Medulla oblongata (tissue), 1 donor: ENCODE data around the gene SUSD6.
A peak's percentile ranks its signal among the peaks of the same experiment; 100 is the strongest.
"Not testable (repeated sequence)": the region's sequence is repeated elsewhere in the genome, so short reads cannot be mapped to it uniquely, and the experiment has no call there.

Experiments used
- DNase-seq: peaks from one replicate; pipeline ENCODE4 v3.0.0-alpha.2; 2015; ENCODE audit errors: extremely low spot score

SUSD6 gene

DNA sequence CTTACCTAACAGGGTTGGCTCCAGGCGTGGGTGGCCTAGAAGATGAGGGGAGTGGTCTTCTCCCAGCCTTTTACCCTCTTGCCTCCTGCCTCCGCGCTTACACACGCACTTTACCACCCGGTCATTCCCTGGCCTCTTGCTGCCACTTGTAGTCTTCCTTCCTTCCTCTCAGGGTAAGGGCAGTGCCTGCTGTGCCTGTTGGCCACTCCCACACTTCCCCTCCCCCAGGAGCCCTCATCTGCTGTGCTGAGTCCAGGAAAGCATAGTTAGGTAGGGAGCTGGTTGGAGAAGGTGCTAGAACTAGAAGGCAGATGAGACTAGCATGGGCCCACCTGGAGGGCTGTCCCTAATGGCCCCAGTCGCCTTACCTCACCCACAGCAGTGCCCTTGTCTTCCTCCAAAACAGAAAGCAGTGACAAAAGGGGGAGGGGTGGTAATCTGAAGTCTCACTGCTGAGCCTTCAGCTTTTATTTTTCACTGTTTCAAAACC lies 101.2 kb downstream of the SUSD6 start:
- no peak for DNase-seq

DNA sequence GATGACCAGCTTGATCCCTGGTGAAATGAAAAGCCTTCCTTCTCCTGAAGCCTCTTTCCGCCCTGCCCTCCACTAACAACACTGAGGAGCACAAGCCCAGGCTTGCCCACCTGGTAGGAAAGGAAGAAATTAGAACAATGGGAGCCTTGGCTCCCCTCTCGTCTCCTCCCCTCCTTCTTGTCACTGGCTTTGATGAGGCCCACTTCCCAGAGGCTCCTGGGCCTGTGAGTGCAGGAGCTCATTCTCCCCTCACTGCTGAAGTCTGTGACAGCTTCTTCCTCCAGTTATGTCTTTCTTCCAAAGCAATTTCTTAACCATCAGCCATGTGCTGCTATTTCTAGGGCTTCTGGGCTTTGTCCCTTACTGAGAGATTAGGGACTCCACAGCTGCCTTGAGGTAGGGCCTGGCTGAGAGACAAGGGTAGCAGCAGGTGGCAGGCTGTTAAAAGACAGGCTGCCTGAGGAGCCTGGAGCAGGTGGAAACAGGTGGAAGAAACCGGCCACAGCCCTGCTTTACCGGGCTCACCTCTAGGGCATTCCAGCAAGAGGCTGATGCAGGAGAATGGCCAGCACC lies 101.9 kb downstream of the SUSD6 start:
- no peak for DNase-seq

DNA sequence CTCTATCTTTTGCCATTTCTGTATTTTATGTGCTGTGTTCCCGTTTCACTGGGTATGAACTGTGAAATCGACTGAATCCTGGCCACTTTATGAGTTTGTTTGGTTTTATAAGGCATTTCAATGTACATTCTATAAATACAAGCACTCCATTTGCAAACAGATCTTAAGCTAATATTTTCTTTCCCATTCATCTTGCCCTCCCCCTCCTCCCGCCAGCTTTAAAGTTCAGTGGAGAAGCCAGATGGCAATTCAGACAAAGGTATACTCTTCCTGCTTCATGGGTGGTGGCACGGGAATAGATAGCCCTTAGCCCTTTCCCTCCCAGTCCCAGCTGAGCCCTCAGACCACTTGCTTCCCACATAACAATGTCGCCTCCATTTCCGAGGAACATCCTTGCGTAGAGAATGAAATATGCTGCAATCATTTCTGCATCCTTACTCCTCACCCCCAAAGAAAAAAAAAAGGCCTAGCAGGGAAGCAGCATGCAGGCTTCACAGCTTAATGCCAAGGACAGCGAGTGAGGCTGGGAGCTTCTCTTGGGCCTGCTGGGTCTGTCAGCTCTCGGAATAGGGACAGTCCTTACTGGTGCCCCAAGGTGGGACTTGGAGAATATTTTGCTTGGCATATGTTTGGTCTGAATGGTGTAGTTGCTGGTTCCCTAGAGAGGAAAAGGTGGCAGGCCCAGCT lies 102.7 kb downstream of the SUSD6 start:
- DNase-seq, result no peak

DNA sequence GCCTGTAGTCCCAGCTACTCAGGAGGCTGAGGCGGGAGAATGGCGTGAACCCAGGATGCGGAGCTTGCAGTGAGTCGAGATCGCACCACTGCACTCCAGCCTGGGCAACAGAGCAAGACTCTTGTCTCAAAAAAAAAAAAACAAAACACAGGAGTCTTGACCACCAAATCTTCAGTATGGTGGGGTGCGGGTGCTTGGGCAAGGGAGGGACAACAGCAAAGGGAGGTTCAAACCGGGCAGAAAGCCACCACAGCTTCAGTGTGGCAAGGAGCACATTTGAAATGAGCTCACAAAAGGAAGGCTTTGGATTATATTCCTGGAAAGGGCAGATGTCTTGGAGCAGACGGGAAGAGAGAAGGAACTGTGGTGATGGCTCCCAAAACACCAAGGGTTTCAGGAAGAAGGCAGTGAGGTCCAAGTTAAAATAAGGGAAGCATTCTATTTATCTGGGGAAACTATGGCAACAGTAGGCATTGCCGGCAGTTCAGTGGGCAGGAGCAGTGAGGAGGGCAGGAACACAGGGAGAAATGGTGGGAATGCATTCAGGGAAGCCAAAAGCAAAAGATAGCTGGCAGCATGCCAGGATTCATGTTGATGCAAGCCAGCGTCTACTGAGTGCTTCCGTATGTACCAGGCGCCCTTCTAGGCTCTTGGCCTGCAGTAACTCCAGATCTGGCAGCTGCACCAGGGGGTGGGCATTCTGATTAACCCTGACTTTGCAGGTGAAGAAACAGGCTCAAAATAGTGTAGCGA lies 104.5 kb downstream of the SUSD6 start:
- peak; percentile 89 for DNase-seq

DNA sequence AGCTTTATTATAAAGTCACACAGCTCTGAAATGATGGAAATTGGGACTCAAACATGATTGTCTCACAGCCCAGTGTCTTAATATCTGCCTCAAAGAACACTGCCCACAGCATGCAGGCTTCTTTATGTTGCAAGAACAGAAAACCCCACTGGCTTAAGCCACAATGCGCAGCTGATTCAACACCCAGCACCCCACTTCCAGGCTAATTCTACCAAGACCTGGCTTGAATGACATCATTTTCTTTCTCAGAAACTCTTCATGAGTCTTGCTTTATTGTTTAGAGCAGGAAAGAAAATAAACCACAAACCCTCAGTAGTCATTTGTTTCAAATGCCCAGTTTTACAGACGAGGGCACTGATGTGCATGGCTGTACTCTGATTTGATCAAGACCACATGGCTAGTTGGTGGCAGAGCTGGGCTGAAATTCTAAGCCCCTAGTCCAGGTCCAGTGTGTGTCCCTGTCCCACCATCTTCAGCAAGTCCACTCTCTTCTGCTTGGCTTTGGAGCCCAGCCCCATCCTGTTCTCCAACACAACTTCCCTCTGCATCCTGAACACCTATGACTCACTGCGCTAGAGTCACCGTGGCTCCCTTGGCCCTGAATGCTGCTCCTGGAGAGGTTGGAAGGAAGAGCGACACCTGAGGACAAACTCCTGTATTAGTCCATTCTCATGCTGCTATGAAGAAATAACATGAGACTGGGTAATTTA lies 105.2 kb downstream of the SUSD6 start:
- no peak for DNase-seq

DNA sequence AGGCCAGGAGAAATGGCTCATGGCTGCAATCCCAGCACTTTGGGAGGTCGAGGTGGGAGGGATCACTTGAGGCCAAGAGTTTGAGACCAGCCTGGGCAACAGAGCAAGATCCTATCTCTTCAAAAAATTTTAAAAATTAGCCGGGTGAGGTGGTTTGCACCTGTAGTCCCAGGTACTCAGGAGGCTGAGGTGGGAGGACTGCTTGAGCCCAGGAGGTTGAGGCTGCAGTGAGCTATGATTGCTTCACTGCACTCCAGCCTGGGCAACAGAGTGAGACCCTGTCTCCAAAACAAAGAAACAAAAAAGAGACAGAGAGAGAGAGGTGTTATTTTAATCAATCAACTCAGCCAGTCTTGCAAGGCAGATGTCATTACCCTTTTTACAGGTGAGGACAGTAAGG lies 107.2 kb downstream of the SUSD6 start:
- not testable (repeated sequence) for DNase-seq

DNA sequence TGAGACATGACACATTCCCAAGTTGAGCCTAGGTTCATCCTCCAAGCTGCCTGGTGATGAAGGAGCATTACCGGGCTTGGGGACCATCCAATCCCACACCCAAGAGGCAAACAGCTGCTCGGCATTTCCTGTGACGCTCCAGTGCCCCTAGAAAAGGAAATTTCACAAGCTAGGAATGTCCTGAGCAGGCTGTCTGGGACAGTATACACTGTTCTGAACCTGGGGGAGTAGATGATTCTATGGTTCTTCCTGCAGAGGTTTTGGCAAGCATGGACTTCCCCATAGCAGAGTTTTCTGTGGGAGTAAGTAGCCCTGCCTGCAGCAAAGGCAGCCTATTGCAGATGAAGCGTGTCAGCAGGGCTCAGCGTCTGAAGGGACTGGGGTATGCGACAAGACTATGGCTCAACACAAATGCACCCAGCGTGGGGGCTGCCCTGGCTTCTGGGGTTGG lies 108.1 kb downstream of the SUSD6 start:
- no peak for DNase-seq

DNA sequence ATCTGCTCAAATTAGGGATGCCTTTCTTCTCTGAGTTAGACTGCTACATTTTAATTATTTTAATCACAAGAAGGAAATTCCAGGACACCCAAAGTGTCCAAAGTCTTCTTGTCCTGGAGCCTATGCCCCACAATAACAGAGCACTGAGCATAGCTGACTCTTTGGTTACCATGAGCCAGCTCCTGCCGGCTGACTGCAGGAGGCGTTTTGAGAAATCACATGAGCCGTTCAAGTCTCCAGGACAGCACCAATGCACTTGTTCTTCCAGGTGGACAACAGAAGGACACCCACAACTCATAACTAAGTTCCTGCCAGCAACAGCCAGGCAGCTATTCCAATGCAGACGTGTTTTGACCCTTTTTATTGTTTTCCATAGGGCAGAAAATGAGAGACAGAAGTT lies 109.5 kb downstream of the SUSD6 start:
- no peak for DNase-seq

DNA sequence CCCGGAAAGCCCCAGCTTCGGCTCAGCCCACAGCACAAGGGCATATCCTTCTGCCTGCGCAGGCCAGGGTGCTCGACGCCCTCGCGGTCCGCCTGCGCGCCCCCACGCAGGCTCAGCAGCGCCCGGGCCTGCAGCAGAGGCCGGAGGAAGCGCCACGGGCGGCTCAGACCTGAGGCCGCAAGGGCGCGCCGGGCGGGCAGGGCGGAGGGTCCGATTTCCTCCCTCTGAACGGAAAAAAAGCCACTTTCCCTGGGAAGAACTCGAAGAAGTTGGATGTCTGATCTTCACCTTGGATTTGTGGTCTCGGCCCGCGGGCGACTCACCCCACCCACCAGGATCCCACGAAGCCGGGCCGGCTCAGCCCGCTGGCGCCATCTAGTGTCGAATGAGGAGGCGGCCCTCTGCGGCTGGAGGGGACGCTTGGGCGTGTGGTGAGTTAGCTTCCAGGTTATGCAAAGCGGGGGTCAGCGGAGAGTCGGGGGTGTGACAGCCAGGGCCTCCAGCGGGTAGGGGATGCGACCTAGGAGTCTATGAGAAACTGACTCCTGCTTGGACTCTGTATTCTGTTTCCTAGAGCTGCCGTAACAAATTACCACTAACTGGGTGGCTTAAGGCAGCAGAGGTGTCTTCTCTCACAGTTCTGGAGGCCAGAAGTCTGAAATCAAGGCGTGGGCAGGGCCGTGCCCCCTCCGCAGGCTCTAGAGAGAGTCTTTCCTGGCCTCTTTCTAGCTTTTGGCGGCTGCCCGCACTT lies 115.5 kb downstream of the SUSD6 start:
- peak; percentile 89 for DNase-seq

DNA sequence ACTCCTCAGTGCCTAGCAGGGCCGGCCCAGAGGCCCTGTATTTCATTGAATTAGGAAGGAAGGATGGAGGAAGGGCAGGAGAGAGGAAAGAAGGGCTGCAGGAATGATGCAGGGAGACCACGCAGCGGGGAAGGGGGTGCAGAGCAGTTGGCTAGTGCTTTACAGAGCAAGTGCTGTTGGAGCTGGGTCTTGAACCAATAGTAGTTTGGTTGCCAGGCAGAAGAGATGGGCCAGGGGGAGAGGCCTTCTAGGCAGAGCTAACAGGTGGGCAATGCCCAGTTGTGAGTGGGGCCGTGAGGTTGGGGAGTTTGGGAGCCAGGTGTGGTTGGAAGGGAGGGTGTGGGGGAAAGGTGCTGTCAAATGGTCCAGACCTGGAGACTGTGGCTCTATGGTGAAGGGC lies 116.5 kb downstream of the SUSD6 start:
- DNase-seq, result no peak

DNA sequence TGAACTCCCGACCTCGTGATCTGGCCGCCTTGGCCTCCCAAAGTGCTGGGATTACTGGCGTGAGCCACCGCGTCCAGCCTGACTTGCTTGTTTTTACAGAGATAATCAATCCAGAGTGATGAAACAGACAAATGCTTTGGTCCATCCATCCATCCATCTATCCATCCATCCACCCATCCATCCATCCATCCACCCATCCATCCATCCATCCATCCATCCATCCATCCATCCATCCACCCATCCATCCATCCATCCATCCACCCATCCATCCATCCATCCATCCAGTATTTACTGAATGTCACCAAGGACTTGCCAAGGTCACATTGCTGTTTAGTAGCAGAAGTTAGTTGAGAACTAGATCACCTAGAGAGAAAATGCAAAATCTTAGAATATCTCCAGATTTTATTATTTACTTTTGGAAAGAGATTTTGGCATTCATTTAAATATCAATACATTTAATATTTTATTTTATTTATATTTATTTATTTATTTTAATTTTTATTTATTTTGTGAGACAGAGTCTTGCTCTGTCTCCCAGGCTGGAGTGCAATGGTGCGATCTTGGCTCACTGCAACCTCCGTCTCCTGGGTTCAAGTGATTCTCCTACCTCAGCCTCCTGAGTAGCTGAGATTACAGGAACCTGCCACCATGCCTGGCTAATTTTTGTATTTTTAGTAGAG lies 120.7 kb downstream of the SUSD6 start:
- DNase-seq, result not testable (repeated sequence)

DNA sequence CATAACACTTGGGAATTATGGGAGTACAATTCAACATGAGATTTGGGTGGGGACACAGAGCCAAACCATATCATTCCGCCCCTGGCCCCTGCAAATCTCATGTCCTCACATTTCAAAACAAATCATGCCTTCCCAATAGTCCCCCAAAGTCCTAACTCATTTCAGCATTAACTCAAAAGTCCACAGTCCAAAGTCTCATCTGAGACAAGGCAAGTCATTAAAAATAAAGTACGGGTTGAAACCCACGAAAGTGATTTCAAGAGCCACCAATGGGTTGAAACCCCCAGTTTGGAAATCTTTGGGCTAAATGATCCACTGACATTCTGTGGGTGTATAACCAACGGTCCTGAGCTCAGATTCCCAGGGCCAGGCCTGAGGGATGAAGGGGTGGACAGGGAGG lies 125.0 kb downstream of the SUSD6 start:
- not testable (repeated sequence) for DNase-seq

DNA sequence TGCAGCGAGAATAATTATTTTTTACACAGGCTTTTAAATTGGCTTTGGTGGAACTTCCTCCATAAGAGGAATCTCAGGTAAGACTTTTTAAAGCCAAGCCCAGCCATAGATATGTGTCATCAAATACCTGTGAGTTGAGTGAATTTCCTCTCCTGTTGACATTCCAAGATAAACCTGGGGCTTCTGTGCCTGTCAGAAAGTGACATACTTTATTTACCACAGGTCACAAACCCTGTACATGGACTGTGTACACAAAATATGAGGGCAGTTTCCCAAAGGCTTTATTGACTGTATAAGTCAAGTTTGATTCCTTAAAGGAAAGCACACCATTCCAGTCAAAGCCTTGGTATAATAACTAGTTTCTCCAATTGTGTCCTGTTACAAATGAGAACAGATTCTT lies 129.7 kb downstream of the SUSD6 start:
- no peak for DNase-seq

DNA sequence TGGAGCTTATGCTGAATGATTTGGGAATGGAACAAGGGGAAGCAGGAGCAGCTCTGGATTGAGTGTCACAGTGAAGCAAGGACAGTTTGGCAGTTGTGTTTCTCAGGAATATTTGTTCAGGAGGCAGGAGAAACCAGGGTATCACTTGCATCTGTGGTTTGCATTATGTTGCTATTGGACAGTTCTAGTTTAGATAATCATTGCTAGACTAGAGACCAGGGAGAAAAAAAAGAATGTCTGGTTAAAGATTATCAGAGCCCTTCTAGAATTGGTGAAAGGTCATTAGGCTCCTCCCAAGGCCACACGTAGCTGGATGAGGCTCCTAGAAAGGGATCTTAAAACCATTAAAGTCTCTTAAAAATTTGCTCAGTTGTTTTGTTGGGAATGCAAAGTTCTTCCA lies 138.6 kb downstream of the SUSD6 start:
- DNase-seq, result no peak

DNA sequence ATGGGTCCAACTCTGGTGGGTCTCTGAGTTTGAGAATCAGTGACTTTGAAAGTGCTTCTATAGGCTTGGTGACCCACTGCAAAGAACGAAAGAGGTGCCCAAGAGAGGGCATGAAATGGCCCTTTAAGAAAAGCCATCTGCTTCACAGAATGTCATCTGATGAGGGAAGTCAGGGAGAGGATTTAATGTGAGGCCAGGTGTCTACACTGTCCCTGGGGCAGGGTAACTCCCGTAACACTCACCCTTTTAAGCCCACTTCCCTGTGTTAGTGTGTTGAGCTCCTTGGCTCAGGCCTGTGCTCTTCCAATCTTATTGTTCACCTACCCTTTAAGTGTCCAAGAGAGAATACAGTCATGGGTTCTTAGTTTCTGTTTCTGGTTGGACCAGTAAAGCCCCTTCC lies 139.1 kb downstream of the SUSD6 start:
- no peak for DNase-seq

DNA sequence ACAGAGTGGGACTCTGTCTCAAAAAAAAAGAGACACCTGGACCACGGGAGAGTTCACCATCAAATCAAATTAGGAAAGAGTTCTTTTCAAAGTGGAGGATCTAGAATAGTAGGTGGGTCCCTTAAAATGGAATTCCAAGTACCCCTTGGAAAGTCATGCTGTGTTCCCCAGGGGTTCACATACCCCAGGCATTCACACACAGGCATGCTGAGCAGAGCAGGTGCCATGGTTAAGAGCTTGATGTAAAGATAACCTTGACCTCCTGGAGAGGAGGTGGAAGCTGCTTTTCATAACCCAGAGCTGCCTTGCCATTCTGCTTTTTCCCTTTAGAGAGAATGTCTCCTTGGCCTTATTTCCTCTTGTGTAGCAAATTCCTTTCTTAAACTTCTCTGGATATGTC lies 141.4 kb downstream of the SUSD6 start:
- no peak for DNase-seq

DNA sequence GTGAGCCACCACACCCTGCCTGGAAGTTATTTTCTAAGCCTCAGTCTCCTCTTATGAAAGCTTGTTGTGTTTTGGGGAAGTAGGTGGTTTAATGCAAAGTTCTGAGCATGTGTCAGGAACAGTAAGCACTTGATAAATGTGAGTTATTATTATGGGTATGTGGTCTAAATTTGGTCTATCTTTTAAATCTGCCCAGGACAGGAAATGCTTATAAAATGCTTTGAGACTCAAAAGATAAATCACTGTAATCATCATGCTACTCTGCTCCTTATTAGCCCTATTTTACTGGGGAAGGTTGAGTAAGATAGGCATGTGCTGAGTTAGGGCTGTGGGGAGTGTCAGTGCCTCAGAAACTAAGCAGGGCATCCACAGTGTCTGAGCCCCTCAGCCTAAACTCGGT lies 142.5 kb downstream of the SUSD6 start:
- DNase-seq, result no peak

DNA sequence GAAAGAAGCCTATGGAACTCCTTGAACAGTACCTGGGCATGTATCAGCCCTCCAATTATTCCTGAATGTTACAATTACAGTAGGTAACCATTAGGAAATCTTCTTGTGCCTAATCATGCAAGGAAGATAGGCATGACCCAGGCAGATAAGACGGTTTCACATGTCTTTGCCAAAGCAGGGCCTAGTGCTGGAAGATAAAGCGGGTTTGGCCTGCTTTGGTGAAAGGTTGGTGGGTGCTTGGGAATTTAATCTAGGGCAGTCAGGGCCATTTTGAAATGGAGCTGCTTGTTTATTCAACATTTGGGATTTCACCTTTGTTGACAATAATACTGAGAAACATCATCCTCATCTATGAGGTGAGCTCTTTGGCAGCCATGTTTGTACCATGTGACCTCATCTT lies 143.1 kb downstream of the SUSD6 start:
- DNase-seq, result no peak

DNA sequence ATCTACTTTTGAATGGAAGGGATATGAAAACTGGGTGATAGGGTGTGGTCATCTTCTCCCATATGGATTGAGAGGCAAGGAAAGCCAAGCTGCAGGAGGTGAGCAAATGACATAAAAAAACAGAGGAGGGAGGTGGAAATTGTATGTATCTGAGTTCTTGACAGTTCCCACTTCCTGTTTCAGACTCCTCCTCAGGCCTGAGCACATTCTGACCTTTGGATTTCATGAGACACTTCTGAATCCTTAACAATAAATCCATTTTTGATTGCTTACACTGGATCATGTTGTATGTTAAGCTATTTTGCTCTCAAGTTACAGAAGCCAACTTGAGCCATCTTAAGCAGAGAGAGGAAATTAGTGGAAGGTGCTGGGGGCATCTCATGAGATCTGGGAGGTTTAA lies 143.9 kb downstream of the SUSD6 start:
- DNase-seq, result no peak

DNA sequence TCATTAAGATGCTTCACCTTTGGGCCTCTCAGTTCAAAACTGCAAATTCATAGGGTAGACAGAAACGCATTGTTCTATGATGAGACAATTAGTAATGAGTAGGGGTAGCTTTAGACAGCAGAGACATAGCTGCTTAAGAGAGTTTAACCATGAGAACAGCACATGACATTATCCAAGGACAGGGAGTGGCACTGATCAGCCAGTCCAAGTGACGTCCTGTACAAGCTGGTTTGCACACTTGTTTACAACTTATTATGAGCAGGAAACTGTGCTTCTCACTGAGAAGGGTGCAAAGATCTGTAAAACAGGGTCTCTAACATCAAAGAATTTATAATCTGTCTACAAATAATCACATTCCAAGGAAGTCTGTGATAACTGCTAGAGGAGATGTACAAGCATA lies 144.4 kb downstream of the SUSD6 start:
- DNase-seq, result no peak

DNA sequence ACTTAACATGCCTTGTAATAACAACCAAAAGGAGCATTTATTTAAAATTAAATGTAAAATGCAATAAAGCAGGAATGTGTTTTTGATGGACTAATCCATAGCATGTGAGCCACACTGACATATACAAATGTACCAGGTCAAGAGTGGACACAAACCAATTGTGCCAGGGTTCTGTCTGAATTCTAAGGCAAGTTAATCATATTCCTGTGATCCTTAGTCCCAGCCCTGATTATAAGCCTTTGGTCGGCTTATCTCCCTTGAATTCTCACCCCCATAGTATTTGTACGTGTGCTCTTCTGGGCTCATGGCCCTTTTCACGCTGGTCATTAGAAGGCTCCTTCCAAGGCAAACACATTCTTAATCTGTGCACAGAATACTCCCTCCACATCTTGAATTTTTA lies 144.9 kb downstream of the SUSD6 start:
- no peak for DNase-seq
